MCF 10A (cell line): ENCODE results near the gene SLC7A1. TPM values are rescaled to one million over a fixed set of nuclear protein-coding genes. Genes with fewer than 3 reads are reported as not detected.
A peak's percentile ranks its signal among the peaks of the same experiment; 100 is the strongest.

ENCODE experiments used
- BruUV-seq: library from RNA; stranded (reverse); fragments of 400-500 nt; replicated peaks from 2 replicates; lab custom pipeline; 2021; lab: Mats Ljungman, UMichigan
- CTCF ChIA-PET: fragments of 300-600 bp; sonication (Branson Sonifier 250); formaldehyde crosslinking; extraction: SDS; loops from one replicate; lab custom pipeline; 2021; ENCODE audit warnings: antibody characterized with exemption, inconsistent platforms; lab: Yijun Ruan, JAX
- POLR2A ChIA-PET: fragments of 300-600, 350-650 bp; sonication (Branson Sonifier 250); formaldehyde crosslinking; extraction: SDS; loops from one replicate; lab custom pipeline; 2020; ENCODE audit warnings: antibody characterized with exemption, inconsistent platforms; lab: Yijun Ruan, JAX
- DNase-seq: peaks from one replicate; pipeline ENCODE4 v3.0.0-alpha.2; 2018; ENCODE audit not compliant: unreplicated experiment
- H3K27ac Mint-ChIP-seq: one replicate; pipeline ENCODE4 v1.8.0; 2022; ENCODE audit warnings: mild to moderate bottlenecking, low read depth, mixed read lengths; ENCODE audit not compliant: unreplicated experiment
- H3K27me3 Mint-ChIP-seq: one replicate; pipeline ENCODE4 v1.8.0; 2022; ENCODE audit warnings: mixed read lengths; ENCODE audit not compliant: insufficient read depth, unreplicated experiment
- H3K36me3 Mint-ChIP-seq: one replicate; pipeline ENCODE4 v1.8.0; 2022; ENCODE audit warnings: mild to moderate bottlenecking, moderate library complexity, mixed read lengths; ENCODE audit not compliant: insufficient read depth, unreplicated experiment
- H3K4me1 Mint-ChIP-seq: one replicate; pipeline ENCODE4 v1.8.0; 2022; ENCODE audit warnings: mixed read lengths; ENCODE audit not compliant: insufficient read depth, unreplicated experiment
- H3K4me3 Mint-ChIP-seq: one replicate; pipeline ENCODE4 v1.8.0; 2022; ENCODE audit warnings: mild to moderate bottlenecking, moderate library complexity, mixed read lengths; ENCODE audit not compliant: unreplicated experiment
- H3K9me3 Mint-ChIP-seq: one replicate; pipeline ENCODE4 v1.8.0; 2022; ENCODE audit warnings: mixed read lengths; ENCODE audit not compliant: unreplicated experiment
- CTCF ChIP-seq: fragments of 200-600 bp; IDR thresholded peaks from one replicate; pipeline ENCODE4 v1.8.0; 2022; ENCODE audit warnings: antibody characterized with exemption, mild to moderate bottlenecking; ENCODE audit not compliant: unreplicated experiment
- intact Hi-C: fragments of 100-400 bp; cut with micrococcal nuclease; formaldehyde crosslinking; loops from 2 replicates; pipeline ENCODE4 v1.14.1; 2022
- total RNA-seq: library from RNA; stranded (reverse); gene quantifications from 2 replicates; pipeline ENCODE4 v1.2.3, GENCODE V29; 2022

Gene SLC7A1
- total RNA-seq, 1 experiment from 2014 or later = 194 TPM

DNA sequence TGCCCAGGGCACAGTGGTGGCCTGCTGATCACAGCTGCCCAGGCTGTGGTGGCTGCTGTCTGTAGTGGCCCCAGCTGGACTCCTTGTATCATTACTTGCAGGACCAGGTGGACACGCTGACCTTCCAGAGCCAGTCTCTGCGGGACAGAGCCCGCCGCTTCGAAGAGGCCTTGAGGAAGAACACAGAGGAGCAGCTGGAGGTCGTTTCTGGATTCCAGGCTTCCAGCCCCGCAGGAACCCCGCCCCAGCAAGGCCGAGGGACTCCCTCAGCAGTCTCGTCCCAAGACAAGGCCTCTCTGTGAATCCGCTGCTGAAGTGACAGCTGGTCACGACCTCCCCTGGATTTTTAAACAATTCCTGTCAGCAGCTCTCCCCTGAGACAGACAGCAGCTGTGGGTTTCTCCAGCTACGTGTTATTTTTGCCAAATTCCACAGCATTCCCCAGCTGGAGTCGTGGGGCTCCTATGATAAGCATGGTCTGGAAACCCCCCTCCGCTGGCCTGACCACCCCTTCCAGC lies 98.3 kb downstream of the SLC7A1 start:
- no peak overlapping the region for H3K27ac Mint-ChIP-seq
- peaks cover 9% of the 10 kb centered on the region for H3K4me1 Mint-ChIP-seq
- H3K9me3 Mint-ChIP-seq = no peaks in the 10 kb centered on the region
- POLR2A ChIA-PET = interaction anchor here (0.6 kb wide), 1 partner anchor 181 kb away, joined by 3 read pairs; no protein-coding TSS in a partner anchor
- peaks cover 6% of the 10 kb centered on the region for H3K36me3 Mint-ChIP-seq
- CTCF ChIA-PET = interaction anchor here (1.1 to 4.2 kb wide), 5 partner anchors 11 to 59 kb away, joined by 3 to 48 read pairs (median 6); no protein-coding TSS in a partner anchor
- peaks cover 15% of the 10 kb centered on the region for H3K27me3 Mint-ChIP-seq
- TF ChIP-seq CTCF = no peak
- no peak overlapping the region for H3K4me3 Mint-ChIP-seq
- BruUV-seq = no TSS peak
- DNase-seq = no peak
- intact Hi-C loops = no loop called here

- Mint-ChIP-seq H3K27me3 (peaks cover 15% of the 10 kb centered on the region), H3K27ac (no peak overlapping the region), H3K4me3 (peak overlapping the region; percentile 20), H3K4me1 (peaks cover 9% of the 10 kb centered on the region), H3K9me3 (no peaks in the 10 kb centered on the region), H3K36me3 (peaks cover 6% of the 10 kb centered on the region)
- DNase-seq = peak; percentile 75
- intact Hi-C loops = no loop called here
- POLR2A ChIA-PET = interaction anchor here (0.6 to 1.1 kb wide), 4 partner anchors 182 to 536 kb away, joined by 3 read pairs; no protein-coding TSS in a partner anchor
- no peak for TF ChIP-seq CTCF
- BruUV-seq = no TSS peak
- CTCF ChIA-PET = interaction anchor here (1.0 to 4.2 kb wide), 6 partner anchors 12 to 616 kb away, joined by 3 to 48 read pairs (median 6); no protein-coding TSS in a partner anchor
These were observed 99.2 kb downstream of the SLC7A1 start for GRCh38 chr13:29496241-29496712.

- Mint-ChIP-seq H3K4me3 (no peak overlapping the region), H3K4me1 (peaks cover 9% of the 10 kb centered on the region), H3K9me3 (no peaks in the 10 kb centered on the region), H3K27ac (no peak overlapping the region), H3K36me3 (peaks cover 6% of the 10 kb centered on the region), H3K27me3 (peaks cover 15% of the 10 kb centered on the region)
- ChIA-PET CTCF (interaction anchor here (0.5 to 1.2 kb wide), 2 partner anchors 15 to 125 kb away, joined by 3 to 6 read pairs; no protein-coding TSS in a partner anchor), POLR2A (no interaction called here)
- no peak for DNase-seq
- BruUV-seq = no TSS peak
- TF ChIP-seq CTCF = no peak
- intact Hi-C loops = no loop called here
These were observed 101.0 kb downstream of the SLC7A1 start for GRCh38 chr13:29494520-29494919.

DNA sequence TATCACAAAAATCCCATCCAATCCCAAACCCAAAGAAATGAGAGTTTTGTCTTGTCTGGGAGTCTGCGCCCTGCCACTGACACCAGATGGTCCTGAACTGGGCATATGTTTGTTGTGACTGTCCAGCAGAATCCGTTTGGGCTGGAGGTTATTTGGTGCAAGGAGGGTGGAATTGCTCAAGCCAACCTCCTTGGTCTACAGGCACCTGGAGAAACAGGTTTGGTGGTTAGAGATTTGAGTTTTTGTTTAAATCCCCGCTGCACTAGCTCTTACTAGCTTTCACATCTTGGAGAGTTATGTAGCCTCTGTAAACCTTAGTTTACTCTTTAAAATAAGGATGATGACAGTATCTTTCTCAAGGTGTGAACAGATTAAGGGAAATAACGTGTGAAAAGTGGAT lies 101.7 kb downstream of the SLC7A1 start:
- no peak overlapping the region for H3K4me3 Mint-ChIP-seq
- H3K4me1 Mint-ChIP-seq = peaks cover 9% of the 10 kb centered on the region
- TF ChIP-seq CTCF = no peak
- POLR2A ChIA-PET = no interaction called here
- H3K27me3 Mint-ChIP-seq = peaks cover 15% of the 10 kb centered on the region
- peaks cover 6% of the 10 kb centered on the region for H3K36me3 Mint-ChIP-seq
- H3K9me3 Mint-ChIP-seq = no peaks in the 10 kb centered on the region
- CTCF ChIA-PET = interaction anchor here (1.4 kb wide), 1 partner anchor 22 kb away, joined by 4 read pairs; no protein-coding TSS in a partner anchor
- H3K27ac Mint-ChIP-seq = no peak overlapping the region
- DNase-seq = no peak
- BruUV-seq = no TSS peak
- intact Hi-C loops = no loop called here
